H1 (cell line): ENCODE data around the gene KCNJ2. TPM values are rescaled to one million over a fixed set of nuclear protein-coding genes. Genes with fewer than 3 reads are reported as not detected.

Experiments
- CTCF ChIA-PET: fragments of 300-600 bp; sonication (Branson Sonifier 250); formaldehyde crosslinking; loops from one replicate; lab custom pipeline; 2021; ENCODE audit not compliant: partially characterized antibody; lab: Charles Lee
- POLR2A ChIA-PET: fragments of 300-600 bp; sonication (Branson Sonifier 250); formaldehyde crosslinking; loops from one replicate; lab custom pipeline; 2021; ENCODE audit warnings: inconsistent platforms; ENCODE audit not compliant: partially characterized antibody; lab: Charles Lee
- DNase-seq, 2 experiments: peaks; one replicate each; pipeline versions ENCODE4 v3.0.0 to v3.0.0-alpha.2; 2010 to 2022; ENCODE audit warnings: low spot score in 2 of 2, low read depth in 1 of 2, mixed read lengths in 1 of 2
- FAIRE-seq: peaks from 2 replicates; lab custom pipeline; 2011; peaks lifted over from hg19 to GRCh38; lab: Jason Lieb, UNC
- H2AFZ ChIP-seq: 2 replicates; pipeline ENCODE4 v1.8.1; 2012; ENCODE audit warnings: low read length, inconsistent platforms
- H2AK5ac ChIP-seq: 2 replicates; pipeline ENCODE4 v1.6.1; 2013; ENCODE audit warnings: low read depth, low read length
- H2BK120ac ChIP-seq: replicated peaks from 2 replicates; pipeline ENCODE3; 2013; ENCODE audit warnings: low read depth, low read length, inconsistent platforms
- H2BK12ac ChIP-seq: 2 replicates; pipeline ENCODE4 v1.6.1; 2013; ENCODE audit warnings: low read depth, low read length
- H2BK15ac ChIP-seq: 2 replicates; pipeline ENCODE4 v1.6.1; 2013; ENCODE audit warnings: low read length
- H2BK20ac ChIP-seq: 2 replicates; pipeline ENCODE4 v1.6.1; 2013; ENCODE audit warnings: low read length
- H2BK5ac ChIP-seq: 2 replicates; pipeline ENCODE4 v1.6.1; 2013; ENCODE audit warnings: low read depth, low read length
- H3K14ac ChIP-seq: 2 replicates; pipeline ENCODE4 v1.6.1; 2013; ENCODE audit warnings: inconsistent platforms; ENCODE audit not compliant: insufficient read length
- H3K18ac ChIP-seq: 2 replicates; pipeline ENCODE4 v1.6.1; 2013; ENCODE audit warnings: low read length; ENCODE audit errors: extremely low read depth
- H3K23ac ChIP-seq: 2 replicates; pipeline ENCODE4 v1.6.1; 2013; ENCODE audit warnings: inconsistent platforms; ENCODE audit not compliant: insufficient read length
- H3K23me2 ChIP-seq: 2 replicates; pipeline ENCODE4 v1.6.1; 2013; ENCODE audit warnings: low read depth, low read length
- H3K27ac ChIP-seq: 2 replicates; pipeline ENCODE4 v1.6.1; 2011; ENCODE audit warnings: low read depth, low read length, inconsistent platforms
- H3K27me3 ChIP-seq, 4 experiments: replicated peaks in 1 of 4; 1 replicate in 1 of 4; 2 replicates in 3 of 4; pipeline versions ENCODE4 v1.6.1 to v1.8.1; 2011 to 2013; ENCODE audit warnings: low read length in 3 of 4, mild to moderate bottlenecking in 3 of 4, inconsistent platforms in 2 of 4, mixed read lengths in 2 of 4, moderate library complexity in 1 of 4; ENCODE audit not compliant: control insufficient read depth in 3 of 4, insufficient read depth in 3 of 4; ENCODE audit errors: extremely low read depth in 1 of 4
- H3K36me3 ChIP-seq, 4 experiments: 2 replicates each; pipeline versions ENCODE4 v1.6.1 to v1.8.1; 2011 to 2013; ENCODE audit warnings: mild to moderate bottlenecking in 4 of 4, low read length in 3 of 4, moderate library complexity in 2 of 4, control low read depth in 1 of 4, inconsistent platforms in 1 of 4; ENCODE audit not compliant: insufficient read depth in 4 of 4, control insufficient read depth in 2 of 4
- H3K4ac ChIP-seq: replicated peaks from 2 replicates; pipeline ENCODE3; 2013; ENCODE audit warnings: low read length, low read depth, mixed read lengths, inconsistent platforms; ENCODE audit not compliant: insufficient read length
- H3K4me1 ChIP-seq, 4 experiments: replicated peaks in 1 of 4; 1 replicate in 1 of 4; 2 replicates in 3 of 4; pipeline versions ENCODE4 v1.6.1 to v1.8.1; 2011 to 2013; ENCODE audit warnings: low read length in 3 of 4, inconsistent platforms in 2 of 4, mixed read lengths in 1 of 4; ENCODE audit not compliant: insufficient read depth in 4 of 4, control insufficient read depth in 3 of 4
- H3K4me2 ChIP-seq, 2 experiments: 2 replicates each; pipeline versions ENCODE4 v1.6.1 to v1.8.1; 2011 to 2013; ENCODE audit warnings: low read depth in 2 of 2, low read length in 2 of 2, control low read depth in 1 of 2, inconsistent platforms in 1 of 2, mild to moderate bottlenecking in 1 of 2; ENCODE audit not compliant: insufficient read depth in 1 of 2
- H3K4me3 ChIP-seq, 4 experiments: fragments of 200-600, 300-600 bp in 1 of 4; sonication (generic), shearing (Covaris generic), sonication (Bioruptor Twin) in 1 of 4; 2 replicates each; pipeline versions ENCODE4 v1.5.1 to v1.8.1; 2011 to 2016; ENCODE audit warnings: low read length in 4 of 4, low read depth in 3 of 4, control low read depth in 2 of 4, inconsistent platforms in 2 of 4, mild to moderate bottlenecking in 2 of 4, mixed read lengths in 1 of 4, moderate library complexity in 1 of 4; ENCODE audit not compliant: insufficient read depth in 2 of 4; ENCODE audit errors: extremely low read depth in 1 of 4
- H3K56ac ChIP-seq: replicated peaks from 2 replicates; pipeline ENCODE3; 2013; ENCODE audit warnings: low read depth, mild to moderate bottlenecking, mixed read lengths, low read length, inconsistent platforms; ENCODE audit not compliant: insufficient read length
- H3K79me1 ChIP-seq: 2 replicates; pipeline ENCODE4 v1.6.1; 2013; ENCODE audit warnings: low read depth, low read length, control low read depth
- H3K79me2 ChIP-seq, 2 experiments: 2 replicates each; pipeline versions ENCODE4 v1.6.1 to v1.8.1; 2012 to 2013; ENCODE audit warnings: low read length in 2 of 2, mild to moderate bottlenecking in 2 of 2, inconsistent platforms in 1 of 2; ENCODE audit not compliant: insufficient read depth in 2 of 2, control insufficient read depth in 1 of 2
- H3K9ac ChIP-seq, 4 experiments: replicated peaks in 1 of 4; 1 replicate in 1 of 4; 2 replicates in 3 of 4; pipeline versions ENCODE4 v1.6.1 to v1.8.1; 2011 to 2013; ENCODE audit warnings: low read depth in 3 of 4, low read length in 3 of 4, control low read depth in 2 of 4, mild to moderate bottlenecking in 2 of 4, moderate library complexity in 2 of 4, inconsistent platforms in 1 of 4; ENCODE audit errors: extremely low read depth in 1 of 4
- H3K9me3 ChIP-seq, 2 experiments: 2 replicates each; pipeline versions ENCODE4 v1.6.1 to v1.8.1; 2012 to 2013; ENCODE audit warnings: mild to moderate bottlenecking in 2 of 2, moderate library complexity in 2 of 2, control low read depth in 1 of 2, inconsistent platforms in 1 of 2, low read depth in 1 of 2, low read length in 1 of 2, mixed read lengths in 1 of 2; ENCODE audit not compliant: insufficient read depth in 2 of 2
- H4K20me1 ChIP-seq, 2 experiments: replicated peaks in 1 of 2; 2 replicates each; pipeline versions ENCODE3 to v1.8.1; 2011 to 2013; ENCODE audit warnings: inconsistent platforms in 2 of 2, low read length in 2 of 2, mild to moderate bottlenecking in 1 of 2; ENCODE audit not compliant: insufficient read depth in 2 of 2, control insufficient read depth in 1 of 2
- H4K5ac ChIP-seq: 2 replicates; pipeline ENCODE4 v1.6.1; 2013; ENCODE audit warnings: low read length, low read depth, mixed read lengths, inconsistent platforms; ENCODE audit not compliant: insufficient read length
- H4K8ac ChIP-seq: 2 replicates; pipeline ENCODE4 v1.8.0; 2013; ENCODE audit warnings: mild to moderate bottlenecking, moderate library complexity, low read length, inconsistent platforms; ENCODE audit not compliant: insufficient read depth; ENCODE audit errors: extremely low read depth
- H4K91ac ChIP-seq: replicated peaks from 2 replicates; pipeline ENCODE3; 2013; ENCODE audit warnings: low read length, mixed read lengths, inconsistent platforms; ENCODE audit not compliant: insufficient read length
- BACH1 ChIP-seq: IDR thresholded peaks from 2 replicates; pipeline ENCODE4 v1.6.1; 2012; ENCODE audit warnings: low read length, improper control_type of control experiment
- CBX8 ChIP-seq: fragments of 300-800, 300-1000 bp; sonication (generic); IDR thresholded peaks from 2 replicates; pipeline ENCODE4 v1.7.1; 2016; ENCODE audit warnings: low read depth, low read length, borderline replicate concordance
- CTBP2 ChIP-seq: IDR thresholded peaks from 2 replicates; pipeline ENCODE4 v1.7.0; 2011; ENCODE audit warnings: borderline replicate concordance, mild to moderate bottlenecking, moderate library complexity, mixed read lengths, low read length; ENCODE audit not compliant: insufficient read depth, insufficient read length
- E2F6 ChIP-seq: IDR thresholded peaks from 2 replicates; pipeline ENCODE4 v1.6.1; 2012; ENCODE audit warnings: inconsistent platforms
- EGR1 ChIP-seq: IDR thresholded peaks from 2 replicates; pipeline ENCODE4 v1.6.1; 2011; ENCODE audit warnings: low read depth, low read length, borderline replicate concordance
- EP300 ChIP-seq, 2 experiments: IDR thresholded peaks; 1 replicate in 1 of 2; 2 replicates in 1 of 2; pipeline ENCODE4 v1.6.1; 2011 to 2012; ENCODE audit warnings: low read depth in 2 of 2, low read length in 2 of 2, mild to moderate bottlenecking in 2 of 2, borderline replicate concordance in 1 of 2, inconsistent platforms in 1 of 2, moderate library complexity in 1 of 2
- JUN ChIP-seq: IDR thresholded peaks from 2 replicates; pipeline ENCODE4 v1.6.1; 2011; ENCODE audit warnings: low read depth, mild to moderate bottlenecking, improper control_type of control experiment, low read length
- KDM1A ChIP-seq: fragments of 200-600, 300-600 bp; sonication (generic); IDR thresholded peaks from 2 replicates; pipeline ENCODE4 v1.7.1; 2016; ENCODE audit warnings: mild to moderate bottlenecking, low read length, borderline replicate concordance
- KDM4A ChIP-seq: IDR thresholded peaks from one replicate; pipeline ENCODE4 v1.7.1; 2012; ENCODE audit warnings: low read depth, mild to moderate bottlenecking, moderate library complexity, low read length, inconsistent platforms; ENCODE audit not compliant: severe bottlenecking
- MAFK ChIP-seq: IDR thresholded peaks from 2 replicates; pipeline ENCODE4 v1.6.1; 2012; ENCODE audit warnings: low read depth, mild to moderate bottlenecking, improper control_type of control experiment, low read length
- POLR2A ChIP-seq, 2 experiments: IDR thresholded peaks; 1 replicate in 1 of 2; 2 replicates in 1 of 2; pipeline ENCODE4 v1.6.1; 2011; ENCODE audit warnings: low read depth in 2 of 2, low read length in 2 of 2, mild to moderate bottlenecking in 2 of 2; ENCODE audit errors: control extremely low read depth in 1 of 2
- RXRA ChIP-seq: IDR thresholded peaks from 2 replicates; pipeline ENCODE4 v1.6.1; 2011; ENCODE audit warnings: low read depth, mild to moderate bottlenecking, low read length, moderate library complexity; ENCODE audit not compliant: insufficient read depth
- SIN3A ChIP-seq, 2 experiments: IDR thresholded peaks in 1 of 2; conservative IDR thresholded peaks in 1 of 2; 2 replicates each; pipeline ENCODE4 v1.6.1; 2011 to 2012; ENCODE audit warnings: low read length in 2 of 2, improper control_type of control experiment in 1 of 2, low read depth in 1 of 2, mild to moderate bottlenecking in 1 of 2
- SUZ12 ChIP-seq: fragments of 200-600 bp; sonication (generic); IDR thresholded peaks from 2 replicates; pipeline ENCODE4 v1.6.1; 2012; ENCODE audit warnings: mild to moderate bottlenecking, inconsistent platforms, low read length, moderate library complexity, mixed read lengths
- WGBS, 2 experiments: shearing (Covaris generic) in 1 of 2; methylation state at CpG; one replicate each; pipeline versions ENCODE4 v1.1.6 to v1.1.7; 2013 to 2015; ENCODE audit warnings: low lambda C conversion rate in 2 of 2, mixed read lengths in 2 of 2, inconsistent platforms in 1 of 2, low coverage in 1 of 2, missing lambda C conversion rate in 1 of 2; ENCODE audit not compliant: insufficient replicate concordance in 2 of 2, insufficient coverage in 1 of 2, insufficient read length in 1 of 2; ENCODE audit errors: extremely low coverage in 1 of 2, missing lambda C conversion rate in 1 of 2; 5-methylcytosine and 5-hydroxymethylcytosine counted together
- polyA plus RNA-seq, 7 experiments: library from polyadenylated mRNA; depleted of rRNA in 3 of 7; stranded (reverse) in 5 of 7; unstranded in 2 of 7; fragments of >200 nt in 5 of 7; fragments of 200-250 nt in 2 of 7; gene quantifications; 1 replicate in 5 of 7; 2 replicates in 1 of 7; 4 replicates in 1 of 7; pipeline versions ENCODE4 v1.2.1 to v1.2.3, GENCODE V29; 2011 to 2013; ENCODE audit warnings: missing spikeins in 2 of 7, mixed read lengths in 2 of 7
- total RNA-seq: library from RNA; stranded (reverse); fragmentation: NEBNext Ultra II Directional; extraction: Animal tissue kit (Norgen Biotek cat#: 25700); gene quantifications from 2 replicates; pipeline ENCODE4 v1.2.1, GENCODE V29; 2021

Gene KCNJ2
- total and polyA plus RNA-seq, 2 of the 8 experiments (the other 6 are each of a cell fraction or from before 2014, with no cell fraction given): 0.23 to 0.76 TPM

- H2BK20ac ChIP-seq: no peak overlapping the region
- DNase-seq: no peak
- H3K14ac ChIP-seq: no peak overlapping the region
- no peak overlapping the region for H2AFZ ChIP-seq
- no peak overlapping the region for H4K5ac ChIP-seq
- H3K4me3 ChIP-seq: no peak overlapping the region
- H3K9me3 ChIP-seq: no peaks in the 10 kb centered on the region
- no peak overlapping the region for H2BK120ac ChIP-seq
- no peak overlapping the region for H3K18ac ChIP-seq
- CTCF ChIA-PET: interaction anchor here (0.6 to 2.3 kb wide), 3 partner anchors 11 to 552 kb away, joined by 3 to 9 read pairs (median 6); no protein-coding TSS in a partner anchor
- H3K23me2 ChIP-seq: no peaks in the 10 kb centered on the region
- H4K20me1 ChIP-seq: no peaks in the 10 kb centered on the region
- no peak overlapping the region for H3K4me2 ChIP-seq
- no peak overlapping the region for H3K27ac ChIP-seq
- H2BK12ac ChIP-seq: no peak overlapping the region
- no peaks in the 10 kb centered on the region for H3K4me1 ChIP-seq
- 79% methylated on average over 2 of the region's 2 CpGs; no CpG with 5 or more reads in 1 of the 2 experiments for WGBS, 2 experiments
- H3K9ac ChIP-seq: no peak overlapping the region
- FAIRE-seq: no peak
- no peak overlapping the region for H3K23ac ChIP-seq
- POLR2A ChIA-PET: no interaction called here
- H4K91ac ChIP-seq: no peak overlapping the region
- no peak overlapping the region for H4K8ac ChIP-seq
- H2AK5ac ChIP-seq: no peak overlapping the region
- no peaks in the 10 kb centered on the region for H3K36me3 ChIP-seq
- no peaks in the 10 kb centered on the region for H3K79me1 ChIP-seq
- H2BK15ac ChIP-seq: no peak overlapping the region
- H2BK5ac ChIP-seq: no peak overlapping the region
- no peak overlapping the region for H3K4ac ChIP-seq
- no peaks in the 10 kb centered on the region for H3K27me3 ChIP-seq
- H3K79me2 ChIP-seq: no peaks in the 10 kb centered on the region
- H3K56ac ChIP-seq: no peak overlapping the region
- no peak for TF ChIP-seq JUN
- no peak for TF ChIP-seq CBX8
- no peak for TF ChIP-seq E2F6
- TF ChIP-seq KDM1A: no peak
- no peak for TF ChIP-seq MAFK
- no peak for TF ChIP-seq SIN3A (conservative IDR thresholded peaks at IDR 0.05 in 1 of 2, IDR thresholded peaks at IDR 0.05 in 1 of 2; ENCODE audit: low read depth in 1 of 2, low read length in 2 of 2)
- TF ChIP-seq RXRA: no peak
- no peak for TF ChIP-seq CTBP2
- TF ChIP-seq EP300 (IDR thresholded peaks at IDR 0.05; ENCODE audit: borderline replicate concordance in 1 of 2, low read depth in 2 of 2, low read length in 2 of 2): no peak
- TF ChIP-seq SUZ12: no peak
- no peak for TF ChIP-seq BACH1
- TF ChIP-seq POLR2A (IDR thresholded peaks at IDR 0.05; ENCODE audit: control extremely low read depth in 1 of 2, low read depth in 2 of 2, low read length in 2 of 2): no peak
- TF ChIP-seq EGR1: no peak
- no peak for TF ChIP-seq KDM4A
These were observed 9.4 kb upstream of the KCNJ2 start for GRCh38 chr17:70159980-70160379.
